AML-193 (cell line): ENCODE results near the gene ZNF217.
"Not testable (repeated sequence)": the region's sequence is repeated elsewhere in the genome, so short reads cannot be mapped to it uniquely, and the experiment has no call there.

Source experiments
- DNase-seq, 2 experiments: peaks; one replicate each; lab custom pipeline; 2025; lab: John Stamatoyannopoulos, UW

Gene ZNF217

DNA sequence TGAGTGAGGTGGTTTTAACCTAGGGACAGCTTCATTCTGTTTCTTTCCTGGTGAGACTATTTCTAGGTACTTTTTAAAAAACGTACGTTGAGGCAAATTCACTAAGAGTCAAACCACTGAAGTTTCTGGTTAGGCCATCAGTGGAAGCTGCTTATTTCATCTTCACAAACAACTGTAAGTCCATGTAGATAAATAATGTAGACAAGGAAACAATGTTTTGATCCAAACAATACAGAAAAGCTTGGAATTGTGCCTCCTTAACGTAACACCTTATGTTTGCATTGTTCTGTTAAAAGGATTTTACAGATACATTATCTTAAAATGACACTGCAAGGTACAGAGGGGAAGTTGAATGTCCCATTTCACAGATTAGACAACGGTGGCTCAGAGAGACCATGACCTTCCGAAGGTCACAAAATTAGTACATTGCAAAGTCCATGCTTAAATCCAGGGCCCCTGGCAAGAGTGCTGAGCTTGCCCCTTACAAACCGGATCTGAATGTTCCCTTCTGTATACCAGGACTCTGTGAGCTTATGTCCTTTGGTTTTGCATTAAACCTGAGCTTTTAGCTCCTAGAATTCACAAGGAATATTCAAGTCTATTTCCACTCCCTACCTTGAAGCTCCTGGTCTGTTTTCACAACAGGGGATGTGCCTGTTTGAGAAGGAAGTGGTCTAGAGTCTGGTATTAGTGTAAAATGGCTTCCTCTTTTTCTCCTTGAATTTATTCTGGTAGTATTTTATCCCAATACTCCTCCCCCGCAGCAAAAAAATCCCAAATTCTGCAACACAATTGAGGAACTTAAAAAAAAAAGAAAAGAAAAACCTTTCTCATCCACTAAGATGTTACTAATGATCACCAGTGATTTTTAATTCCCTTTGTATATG is 28.9 kb upstream of the ZNF217 start:
- DNase-seq: peak; percentile 63 to 73

DNA sequence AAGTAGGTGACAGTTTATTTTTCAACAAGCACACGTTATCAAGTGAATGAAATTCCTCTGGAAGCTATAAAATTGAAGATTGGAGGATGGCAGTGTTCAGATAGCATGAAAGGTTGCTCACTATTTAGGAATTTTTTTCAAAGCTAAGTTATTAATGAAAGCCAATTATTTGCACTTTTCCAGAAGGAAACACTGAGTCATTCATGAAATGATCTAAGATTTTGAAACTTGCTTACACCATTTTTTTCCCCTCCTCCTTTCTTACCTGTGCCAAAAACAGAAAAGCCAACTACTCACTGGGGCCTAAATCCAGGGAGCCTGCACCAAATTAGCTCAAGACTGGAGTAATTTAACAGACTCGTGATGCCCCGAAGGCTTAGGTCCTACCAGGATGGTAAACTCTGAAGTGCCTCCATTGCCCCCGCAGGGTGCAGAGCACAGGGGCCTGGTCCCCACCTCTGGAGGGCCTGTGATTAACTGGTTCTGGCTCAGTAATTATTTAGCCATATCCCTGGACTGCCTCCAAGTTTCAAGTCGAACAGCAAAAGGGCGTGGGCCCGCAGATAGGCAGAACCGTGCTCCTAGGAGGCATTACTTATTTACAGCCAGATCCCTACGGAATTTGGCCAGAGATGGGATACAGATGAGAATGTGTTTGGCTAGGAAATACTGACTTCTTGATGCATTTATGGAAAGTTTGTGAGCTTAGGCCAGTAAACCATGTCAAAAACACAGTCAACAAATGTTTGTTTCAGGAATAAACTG is 28.0 kb upstream of the ZNF217 start:
- DNase-seq: peak; percentile 51 to 61

DNA sequence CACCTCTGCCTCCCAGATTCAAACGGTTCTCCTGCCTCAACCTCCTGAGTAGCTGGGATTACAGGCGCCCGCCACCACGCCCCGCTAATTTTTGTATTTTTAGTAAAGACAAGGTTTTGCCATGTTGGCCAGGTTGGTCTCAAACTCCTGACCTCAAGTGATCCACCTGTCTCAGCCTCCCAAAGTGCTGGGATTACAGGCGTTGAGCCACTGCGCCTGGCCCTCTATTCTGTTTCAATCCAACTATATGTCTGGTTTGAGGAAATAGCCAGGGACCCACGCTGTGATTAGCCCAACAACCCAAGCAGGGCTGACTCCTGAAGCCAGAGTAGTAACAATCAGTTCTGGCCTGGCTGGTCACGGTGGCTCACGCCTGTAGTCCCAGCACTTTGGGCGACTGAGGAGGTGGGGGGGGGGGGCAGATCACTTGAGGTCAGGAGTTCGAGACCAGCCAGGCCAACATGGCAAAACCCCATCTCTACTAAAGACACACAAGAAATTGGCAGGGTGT is 24.9 kb upstream of the ZNF217 start:
- DNase-seq: not testable (repeated sequence)

DNA sequence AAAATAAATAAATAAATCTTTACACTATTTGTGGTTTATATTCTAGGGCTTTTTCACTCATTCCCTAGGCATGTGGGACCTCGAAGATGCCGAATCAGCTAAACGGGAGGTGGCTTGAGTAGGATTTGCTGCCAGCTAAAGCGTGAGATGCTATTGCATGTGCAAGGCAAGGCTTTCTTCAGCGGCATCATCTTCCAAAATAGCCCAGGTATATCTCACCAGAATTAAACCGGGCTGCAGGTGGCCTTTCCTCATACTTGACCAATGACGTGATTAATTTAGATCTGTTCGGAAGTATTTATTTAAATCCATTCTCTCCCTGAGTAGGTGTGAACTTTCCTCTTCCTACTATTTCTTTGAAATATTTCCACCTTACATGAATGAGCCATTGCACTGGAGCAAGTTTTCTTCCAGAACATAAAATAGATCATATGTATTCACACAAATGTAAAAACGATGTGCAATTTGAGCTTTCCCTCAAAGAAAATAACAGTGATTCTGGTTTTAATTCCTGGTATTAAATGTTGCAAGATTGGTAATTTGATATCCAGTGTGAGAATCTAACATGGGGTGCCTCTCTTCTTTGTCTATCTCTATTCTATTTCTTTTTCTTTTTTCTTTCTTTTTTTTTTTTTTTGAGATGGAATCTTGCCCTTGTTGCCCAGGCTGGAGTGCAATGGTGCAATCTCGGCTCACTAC is 24.3 kb upstream of the ZNF217 start:
- no peak for DNase-seq

DNA sequence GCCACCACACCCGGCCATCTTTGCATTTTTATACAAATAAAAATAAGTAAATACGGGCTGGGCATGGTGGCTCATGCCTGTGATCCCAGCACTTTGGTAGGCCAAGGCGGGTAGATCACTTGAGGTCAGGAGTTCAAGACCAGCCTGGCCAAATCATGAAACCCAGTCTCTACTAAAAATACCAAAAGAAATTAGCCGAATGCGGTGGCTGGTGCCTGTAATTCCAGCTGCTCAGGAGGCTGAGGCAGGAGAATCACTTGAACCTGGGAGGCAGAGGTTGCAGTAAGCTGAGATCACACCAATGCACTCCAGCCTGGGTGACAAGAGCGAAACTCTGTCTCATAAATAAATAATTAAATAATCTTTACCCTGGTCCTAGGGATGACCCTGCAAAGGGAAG is 22.9 kb upstream of the ZNF217 start:
- DNase-seq: not testable (repeated sequence)

DNA sequence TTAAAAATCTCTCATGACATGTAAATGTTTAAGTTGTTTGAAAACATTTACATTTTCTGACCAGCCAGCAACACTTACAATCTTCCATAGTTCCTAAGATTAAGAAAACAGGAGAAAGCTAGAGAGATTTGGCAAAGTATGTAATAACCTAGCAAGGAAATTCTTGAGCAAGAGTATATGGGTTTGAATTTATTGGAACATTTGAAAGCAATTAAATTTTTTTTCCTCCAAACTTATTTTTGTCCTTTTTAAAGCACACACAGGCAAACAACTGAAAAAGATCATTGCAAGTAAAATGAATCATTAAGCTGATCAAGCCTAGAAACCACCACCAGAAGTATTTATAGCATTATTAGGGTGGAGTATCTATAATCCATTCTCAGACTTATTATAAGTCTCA is 20.1 kb upstream of the ZNF217 start:
- no peak for DNase-seq

DNA sequence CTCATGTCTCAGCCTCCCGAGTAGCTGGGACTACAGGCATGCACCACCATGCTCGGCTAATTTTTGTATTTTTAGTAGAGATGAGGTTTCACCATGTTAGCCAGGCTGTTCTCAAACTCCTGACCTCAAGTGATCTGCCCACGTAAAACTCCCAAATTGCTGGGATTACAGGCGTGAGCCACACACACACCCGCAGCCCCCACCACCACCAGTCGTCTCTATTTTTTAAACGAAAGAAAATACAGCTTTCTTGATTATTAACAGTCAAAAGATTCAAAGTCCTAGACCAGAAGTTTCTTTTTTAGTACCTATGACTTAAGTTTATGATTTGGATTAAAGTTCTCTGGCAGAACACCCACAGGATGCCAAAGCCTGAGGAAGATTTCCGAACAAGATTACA is 18.6 kb upstream of the ZNF217 start:
- not testable (repeated sequence) for DNase-seq

DNA sequence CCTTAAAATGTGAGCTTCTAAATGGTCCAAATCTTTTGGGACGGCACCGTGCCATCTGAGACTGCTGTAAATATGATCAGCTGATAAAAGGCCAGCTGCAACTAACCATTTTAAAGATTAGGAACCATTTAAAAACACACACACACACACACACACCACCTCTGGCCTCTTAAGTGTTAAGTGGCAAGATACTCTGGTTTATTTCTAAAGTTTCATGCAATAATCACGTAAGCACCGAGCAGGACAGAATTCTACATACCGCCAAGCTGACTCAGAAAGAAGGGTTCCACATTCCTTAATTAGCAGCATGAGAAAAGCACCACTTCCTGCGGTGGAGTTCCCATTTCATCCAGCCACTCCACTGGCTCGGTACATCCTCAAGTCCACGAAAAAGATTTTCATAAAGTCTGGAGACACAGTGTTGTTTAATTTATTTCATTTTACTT is 17.8 kb upstream of the ZNF217 start:
- DNase-seq: no peak

DNA sequence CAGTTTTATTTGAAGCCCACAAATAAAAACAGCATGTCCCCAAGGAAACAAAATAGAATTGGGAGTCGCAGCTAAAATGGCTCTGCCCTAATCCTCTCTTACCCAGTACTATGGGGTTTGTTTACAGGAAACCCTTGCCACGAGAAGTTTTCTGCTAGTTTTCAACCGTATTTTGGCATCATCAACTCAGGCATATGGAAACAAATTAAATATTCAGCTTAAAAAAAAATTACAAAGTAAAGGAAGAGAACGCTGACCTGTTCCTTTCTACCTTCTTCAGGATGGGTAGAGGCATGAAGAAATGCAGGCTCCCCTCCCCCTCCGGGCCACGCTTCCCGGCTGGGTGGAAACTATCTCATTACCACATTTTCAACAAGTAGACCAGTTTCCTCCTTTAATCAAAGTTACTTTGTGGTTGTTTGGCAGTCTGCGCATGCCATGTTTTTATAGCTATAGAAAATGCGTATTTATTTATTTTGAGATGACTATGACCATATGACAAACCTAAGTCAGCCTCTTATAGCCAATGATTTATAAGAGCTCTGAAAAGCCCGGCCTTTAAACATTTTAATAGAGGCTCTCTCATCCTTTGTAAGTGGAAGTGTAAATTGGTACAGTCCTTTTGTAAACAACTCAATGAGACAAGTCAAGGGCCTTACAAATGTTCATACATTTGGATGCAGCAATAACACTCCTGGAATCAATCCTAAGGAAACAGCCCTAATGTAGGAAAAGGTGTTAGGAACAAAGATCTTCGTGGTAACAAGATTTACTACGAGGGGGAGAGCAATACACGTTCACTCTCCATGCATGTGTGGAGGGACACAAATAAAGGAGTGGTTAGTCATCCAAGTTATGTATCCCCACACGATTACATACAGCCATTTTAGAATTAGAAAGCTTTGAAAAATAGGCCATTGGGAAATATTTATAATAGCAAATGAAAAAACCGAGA is 16.1 kb upstream of the ZNF217 start:
- peak; percentile 77 for DNase-seq

DNA sequence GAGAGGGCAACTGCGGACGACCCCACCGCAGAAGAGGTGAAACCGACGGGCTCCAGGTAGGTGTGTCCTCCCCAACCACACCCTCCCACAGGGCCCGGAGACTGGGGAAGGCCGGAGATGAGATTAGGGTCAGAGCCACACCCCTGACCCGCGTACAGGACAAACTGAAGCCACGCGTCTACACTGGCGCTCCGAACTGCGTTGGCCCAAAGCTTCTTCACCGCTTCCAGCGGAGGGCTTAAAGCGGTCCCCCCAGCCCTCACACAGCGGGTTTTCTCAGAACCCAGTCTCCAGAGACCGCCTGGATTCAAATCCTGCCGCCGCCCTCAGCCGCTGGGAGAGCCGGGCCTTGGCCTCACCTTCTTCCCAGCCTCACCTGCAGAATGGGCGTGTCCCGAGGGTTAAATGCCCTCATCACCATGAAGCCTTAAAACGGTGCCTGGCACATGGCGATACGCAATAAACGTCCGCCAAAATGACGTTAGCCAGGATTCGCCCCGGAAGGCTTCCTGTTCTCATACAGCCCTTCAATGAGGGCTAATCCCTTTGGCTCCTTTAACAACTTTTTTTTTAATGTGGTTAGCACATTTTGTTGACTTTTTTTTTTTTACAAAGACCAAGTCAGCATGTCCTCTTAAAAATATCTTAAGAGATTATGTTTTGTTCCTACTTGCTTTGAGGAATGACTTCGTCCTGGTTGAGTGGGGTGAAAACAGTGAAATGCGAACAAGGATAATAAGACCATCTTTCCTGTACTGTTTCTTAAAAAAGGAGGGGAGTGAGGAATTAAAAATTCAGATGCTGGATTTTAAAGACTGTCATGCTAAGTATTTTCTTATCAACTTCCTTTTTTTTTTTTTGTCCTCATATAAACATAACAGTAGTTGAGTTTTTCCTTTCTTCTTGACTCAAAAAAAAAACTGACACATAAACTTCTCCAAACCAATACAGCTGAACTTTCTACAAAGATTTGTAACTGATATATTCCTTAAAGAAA is 15.1 kb upstream of the ZNF217 start:
- DNase-seq: peak in 1 of 2 experiments; percentile 42

DNA sequence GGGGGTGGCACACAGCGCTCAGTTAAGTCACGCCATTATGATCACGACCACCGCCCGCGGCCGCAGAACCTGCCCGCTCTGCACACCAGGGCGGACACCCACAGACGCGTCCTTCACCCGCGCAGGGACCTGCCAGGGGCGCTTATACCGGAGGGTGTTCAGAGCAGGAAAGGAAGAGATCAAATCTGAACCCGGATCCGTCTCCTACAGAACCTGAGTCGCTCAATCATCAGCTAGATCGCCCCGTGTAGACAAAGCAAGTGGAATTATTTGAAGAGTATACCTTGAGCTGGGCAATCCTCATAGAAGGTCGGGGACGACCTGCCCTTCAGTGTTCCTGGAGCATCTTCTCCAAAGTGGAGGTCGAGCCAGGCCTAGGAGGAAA is 14.4 kb upstream of the ZNF217 start:
- DNase-seq: no peak

DNA sequence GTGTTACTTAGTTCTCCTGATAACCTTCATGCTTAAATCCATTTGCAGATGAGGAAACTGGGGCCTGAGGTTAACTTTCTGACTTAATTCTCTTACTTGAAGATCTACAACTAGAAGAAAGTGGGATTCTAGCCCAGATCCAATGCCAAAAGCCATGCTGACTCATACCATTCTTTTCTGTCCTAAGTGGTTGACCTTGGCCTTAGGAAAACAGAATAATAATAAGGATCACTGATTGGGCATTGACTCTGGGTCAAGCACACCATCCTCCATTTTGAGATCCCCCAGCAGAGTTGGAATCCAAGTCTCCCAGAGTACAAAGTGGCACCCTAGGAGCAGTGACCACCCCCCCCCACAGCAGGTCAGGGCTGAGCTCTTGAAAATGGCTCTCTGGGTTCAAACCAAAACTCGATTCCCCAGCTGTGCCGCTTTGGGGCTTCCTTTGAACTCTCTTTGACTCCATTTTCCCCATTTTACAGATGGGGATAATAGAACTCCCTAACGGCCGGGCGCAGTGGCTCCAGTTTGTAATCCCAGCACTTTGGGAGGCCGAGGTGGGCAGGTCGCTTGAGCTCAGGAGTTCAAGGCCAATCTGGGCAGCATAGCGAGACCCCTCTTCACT is 12.8 kb upstream of the ZNF217 start:
- no peak for DNase-seq

DNA sequence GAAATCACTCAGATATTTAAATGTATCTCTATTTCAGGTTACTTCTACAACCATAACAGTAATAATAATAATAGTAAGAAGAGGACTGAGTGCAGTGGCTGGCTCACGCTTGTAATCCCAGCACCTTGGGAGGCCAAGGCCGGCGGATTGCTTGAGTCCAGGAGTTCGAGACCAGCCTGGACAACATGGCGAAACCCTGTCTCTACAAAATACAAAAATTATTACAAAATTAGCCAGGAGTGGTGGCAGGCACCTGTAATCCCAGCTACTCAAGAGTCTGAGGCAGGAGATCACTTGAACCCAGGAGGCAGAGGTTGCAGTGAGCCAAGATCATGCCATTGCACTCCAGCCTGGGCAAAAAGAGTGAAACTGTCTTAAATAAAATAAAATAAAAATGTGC is 11.8 kb upstream of the ZNF217 start:
- not testable (repeated sequence) for DNase-seq

DNA sequence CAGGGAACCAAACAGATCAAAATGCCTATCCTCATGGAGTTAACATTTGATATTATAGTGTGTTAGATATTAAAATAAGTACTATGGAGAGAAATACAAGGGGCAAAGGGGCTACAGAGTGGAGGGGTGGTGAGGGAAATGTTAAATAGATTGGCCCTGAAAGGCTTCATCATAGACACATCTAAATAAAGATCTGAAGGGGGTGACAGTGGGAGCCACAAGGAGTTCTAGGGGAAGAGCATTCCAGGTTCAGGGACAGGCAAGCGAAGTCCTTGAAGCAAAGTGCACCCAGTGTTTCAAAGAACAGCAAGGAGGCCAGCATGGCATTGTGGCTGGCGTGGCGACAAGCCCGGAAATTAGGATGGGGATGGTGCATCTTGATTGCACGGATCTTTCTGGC is 11.2 kb upstream of the ZNF217 start:
- DNase-seq: not testable (repeated sequence)

DNA sequence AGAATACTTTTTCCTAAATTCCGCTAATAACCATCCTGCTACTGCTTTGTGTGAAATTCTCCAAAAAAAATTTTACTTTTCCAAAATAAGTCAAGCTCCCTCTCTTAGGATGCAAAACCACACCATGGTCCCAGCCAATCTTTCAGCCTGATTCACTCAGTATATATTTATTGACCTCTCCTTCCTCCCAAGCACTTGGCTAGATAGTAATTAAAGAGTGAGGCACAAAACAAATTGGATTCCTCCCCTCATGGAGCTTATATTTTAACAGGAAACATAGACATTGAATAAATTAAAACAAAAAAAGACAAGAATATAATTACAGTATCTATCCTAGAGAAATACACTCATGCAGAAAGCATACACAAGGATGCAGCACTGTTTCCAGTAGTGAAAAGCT is 9.0 kb upstream of the ZNF217 start:
- no peak for DNase-seq

DNA sequence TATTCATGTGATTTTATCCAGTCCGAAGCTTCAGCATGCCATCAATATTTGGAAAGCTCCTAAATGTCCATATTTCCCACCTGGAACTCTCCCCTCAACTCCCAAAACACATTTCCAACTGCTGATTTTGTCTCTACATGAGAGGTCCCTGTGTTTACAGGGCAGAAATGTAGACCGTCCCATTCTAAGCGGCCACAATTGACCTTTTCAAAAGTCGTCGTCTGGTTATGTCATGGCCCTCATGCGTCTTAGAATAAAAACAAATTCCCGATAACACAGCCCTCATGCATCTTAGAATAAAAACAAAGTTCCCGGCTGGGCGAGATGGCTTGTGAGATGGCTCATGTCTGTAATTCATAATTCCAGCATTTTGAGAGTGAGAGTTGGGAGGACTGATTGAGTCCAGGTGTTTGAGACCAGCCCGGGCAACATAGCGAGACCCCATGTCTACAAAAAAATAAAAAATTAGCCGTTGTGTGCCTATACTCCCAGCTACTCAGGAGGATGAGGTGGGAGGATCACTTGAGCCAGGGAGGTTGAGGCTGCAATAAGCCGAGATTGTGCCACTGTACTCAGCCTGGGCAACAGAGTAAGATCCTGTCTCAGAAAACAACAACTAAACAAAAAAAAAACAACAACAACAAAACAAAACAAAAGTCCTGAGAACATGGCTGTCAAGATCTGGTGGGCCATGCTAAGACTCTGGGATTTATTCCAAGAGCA is 6.4 kb upstream of the ZNF217 start:
- DNase-seq: no peak

DNA sequence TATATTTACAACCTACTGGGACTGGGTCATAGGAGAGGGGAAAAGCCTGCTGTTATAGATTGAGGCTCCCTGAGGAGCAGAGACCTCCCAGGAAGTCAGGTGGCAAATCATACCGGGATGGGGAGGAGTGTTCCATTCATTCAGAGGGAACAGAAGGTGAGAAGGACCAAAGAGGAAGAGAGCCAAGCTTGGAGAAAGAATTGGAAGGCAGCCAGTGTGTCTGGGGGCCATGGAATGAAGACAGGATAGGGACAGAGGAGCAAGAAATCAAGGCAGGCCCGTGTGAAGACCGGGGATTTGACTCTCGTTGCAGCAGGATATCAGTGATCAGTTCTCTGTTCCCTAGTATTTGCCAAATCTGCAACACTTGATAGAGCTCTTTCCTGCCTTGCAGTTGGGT is 5.7 kb upstream of the ZNF217 start:
- DNase-seq: no peak

DNA sequence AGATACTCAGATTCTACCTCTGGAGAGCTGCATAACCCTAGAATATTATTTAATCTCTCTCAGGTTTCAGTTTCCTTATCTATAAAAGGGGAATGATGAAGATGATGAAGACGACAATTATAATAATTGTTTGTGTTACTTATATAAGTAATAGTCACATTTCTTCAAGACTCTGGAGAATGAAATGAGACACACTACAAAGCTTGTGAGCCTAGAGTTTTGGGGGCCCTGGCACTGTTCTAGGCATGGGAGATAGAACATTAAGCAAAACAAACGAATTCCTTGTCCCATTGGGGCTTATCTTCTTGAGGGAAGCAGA is 5.4 kb upstream of the ZNF217 start:
- no peak for DNase-seq
